Epidermal melanocyte (primary cell): ENCODE measurements around the gene PSMC3.
A peak's percentile ranks its signal among the peaks of the same experiment; 100 is the strongest.

Experiments used
- DNase-seq: peaks from one replicate; pipeline ENCODE4 v3.0.0; 2011; ENCODE audit warnings: low spot score; ENCODE audit not compliant: insufficient read length

Gene PSMC3

GRCh38 chr11:47394322-47395222 is 31.7 kb downstream of the PSMC3 start:
- no peak for DNase-seq

- no peak for DNase-seq
Observed at GRCh38 chr11:47394050-47394321, 32.3 kb downstream of the PSMC3 start.

- no peak for DNase-seq
Observed at GRCh38 chr11:47393163-47394049, 32.8 kb downstream of the PSMC3 start.

GRCh38 chr11:47392546-47393162 is 33.6 kb downstream of the PSMC3 start:
- DNase-seq, result no peak

- DNase-seq, result no peak
Observed at GRCh38 chr11:47391711-47392432, 34.4 kb downstream of the PSMC3 start.

- no peak for DNase-seq
Observed at GRCh38 chr11:47391077-47391583, 35.1 kb downstream of the PSMC3 start.

GRCh38 chr11:47390422-47390760 is 35.8 kb downstream of the PSMC3 start:
- no peak for DNase-seq

- no peak for DNase-seq
Observed at GRCh38 chr11:47389577-47390421, 36.4 kb downstream of the PSMC3 start.

- peak; percentile 8 for DNase-seq
Observed at GRCh38 chr11:47388697-47389576, 37.3 kb downstream of the PSMC3 start.

- peak; percentile 9 for DNase-seq
Observed at GRCh38 chr11:47387944-47388696, 38.1 kb downstream of the PSMC3 start.

- DNase-seq, result no peak
Observed at GRCh38 chr11:47384498-47384897, 41.7 kb downstream of the PSMC3 start.

- no peak for DNase-seq
Observed at GRCh38 chr11:47383071-47383470, 43.2 kb downstream of the PSMC3 start.

GRCh38 chr11:47380078-47380477 is 46.2 kb downstream of the PSMC3 start:
- no peak for DNase-seq

GRCh38 chr11:47379317-47379716 is 46.9 kb downstream of the PSMC3 start:
- DNase-seq, result no peak

- no peak for DNase-seq
Observed at GRCh38 chr11:47378836-47379170, 47.4 kb downstream of the PSMC3 start.

GRCh38 chr11:47378010-47378835 is 48.0 kb downstream of the PSMC3 start, which contains the start of gene SPI1:
TSS of gene SPI1 (minus strand) at chr11:47378547. CDS start at chr11:47378353, 194 bp downstream.
- no peak for DNase-seq

GRCh38 chr11:47377571-47378009 is 48.6 kb downstream of the PSMC3 start:
- DNase-seq, result no peak
